Memory B cell (primary cell): ENCODE results near the gene NUMBL.
A peak's percentile ranks its signal among the peaks of the same experiment; 100 is the strongest.

Source experiments
- ATAC-seq: fragments of 150-1000 bp; cut with Tn5 transposase; 2 replicates; pipeline ENCODE4 v1.10.0; 2021; ENCODE audit warnings: low read depth, mild to moderate bottlenecking, moderate library complexity
- DNase-seq, 2 donors: peaks; one replicate each; pipeline ENCODE4 v3.0.0; 2022; ENCODE audit warnings: low spot score in 2 of 2
- H3K27ac Mint-ChIP-seq: one replicate; pipeline ENCODE4 v1.8.0; 2022; ENCODE audit warnings: mild to moderate bottlenecking, moderate library complexity, mixed read lengths
- H3K27me3 Mint-ChIP-seq: one replicate; pipeline ENCODE4 v1.8.0; 2022; ENCODE audit warnings: mixed read lengths
- H3K36me3 Mint-ChIP-seq: one replicate; pipeline ENCODE4 v1.8.0; 2022; ENCODE audit warnings: mild to moderate bottlenecking, mixed read lengths
- H3K4me1 Mint-ChIP-seq: one replicate; pipeline ENCODE4 v1.8.0; 2022; ENCODE audit warnings: mixed read lengths
- H3K4me3 Mint-ChIP-seq: one replicate; pipeline ENCODE4 v1.8.0; 2022; ENCODE audit warnings: mild to moderate bottlenecking, moderate library complexity, mixed read lengths
- H3K9me3 Mint-ChIP-seq: one replicate; pipeline ENCODE4 v1.8.0; 2022; ENCODE audit warnings: mixed read lengths

The NUMBL gene

GRCh38 chr19:40705362-40705651 is 14.9 kb upstream of the NUMBL start:
- Mint-ChIP-seq H3K36me3 (peaks cover 32% of the 10 kb centered on the region), H3K27ac (no peak overlapping the region)

GRCh38 chr19:40704491-40705361 is 14.3 kb upstream of the NUMBL start:
- Mint-ChIP-seq H3K9me3 (no peaks in the 10 kb centered on the region), H3K27ac (no peak overlapping the region), H3K4me1 (no peaks in the 10 kb centered on the region), H3K27me3 (no peaks in the 10 kb centered on the region), H3K4me3 (no peak overlapping the region), H3K36me3 (peaks cover 32% of the 10 kb centered on the region)
- no peak for ATAC-seq
- DNase-seq = no peak

More at GRCh38 chr19:40705362-40705651, 14.9 kb upstream of the NUMBL start:
- Mint-ChIP-seq H3K4me3 (no peak overlapping the region), H3K27me3 (no peaks in the 10 kb centered on the region), H3K9me3 (no peaks in the 10 kb centered on the region), H3K4me1 (no peaks in the 10 kb centered on the region)
- DNase-seq (no peak), ATAC-seq (no peak)

- Mint-ChIP-seq H3K27ac (no peak overlapping the region), H3K4me1 (no peaks in the 10 kb centered on the region), H3K27me3 (no peaks in the 10 kb centered on the region), H3K36me3 (peaks cover 27% of the 10 kb centered on the region), H3K9me3 (no peaks in the 10 kb centered on the region), H3K4me3 (no peak overlapping the region)
- DNase-seq = no peak
- no peak for ATAC-seq
Measured at GRCh38 chr19:40703029-40703755, 12.7 kb upstream of the NUMBL start.

GRCh38 chr19:40702337-40703012 is 12.0 kb upstream of the NUMBL start:
- Mint-ChIP-seq H3K4me3 (no peak overlapping the region), H3K36me3 (peaks cover 25% of the 10 kb centered on the region), H3K27me3 (no peaks in the 10 kb centered on the region), H3K9me3 (no peaks in the 10 kb centered on the region), H3K4me1 (no peaks in the 10 kb centered on the region), H3K27ac (no peak overlapping the region)
- DNase-seq (no peak), ATAC-seq (no peak)

GRCh38 chr19:40701758-40702157 is 11.3 kb upstream of the NUMBL start:
- ATAC-seq (no peak), DNase-seq (no peak)
- Mint-ChIP-seq H3K27ac (no peak overlapping the region), H3K9me3 (no peaks in the 10 kb centered on the region), H3K36me3 (peaks cover 26% of the 10 kb centered on the region), H3K27me3 (no peaks in the 10 kb centered on the region), H3K4me3 (no peak overlapping the region), H3K4me1 (no peaks in the 10 kb centered on the region)

GRCh38 chr19:40700083-40700482 is 9.6 kb upstream of the NUMBL start:
- DNase-seq (no peak), ATAC-seq (no peak)
- no peaks in the 10 kb centered on the region for H3K4me1 Mint-ChIP-seq
- no peak overlapping the region for H3K4me3 Mint-ChIP-seq
- no peak overlapping the region for H3K27ac Mint-ChIP-seq
- peaks cover 27% of the 10 kb centered on the region for H3K36me3 Mint-ChIP-seq
- H3K27me3 Mint-ChIP-seq = no peaks in the 10 kb centered on the region
- no peaks in the 10 kb centered on the region for H3K9me3 Mint-ChIP-seq

GRCh38 chr19:40697007-40697406 is 6.6 kb upstream of the NUMBL start:
- no peaks in the 10 kb centered on the region for H3K27me3 Mint-ChIP-seq
- H3K36me3 Mint-ChIP-seq = peaks cover 10% of the 10 kb centered on the region
- no peak overlapping the region for H3K27ac Mint-ChIP-seq
- ATAC-seq = no peak
- H3K4me3 Mint-ChIP-seq = no peak overlapping the region
- no peak for DNase-seq
- no peaks in the 10 kb centered on the region for H3K9me3 Mint-ChIP-seq
- no peaks in the 10 kb centered on the region for H3K4me1 Mint-ChIP-seq

GRCh38 chr19:40695881-40696280 is 5.4 kb upstream of the NUMBL start:
- Mint-ChIP-seq H3K9me3 (no peaks in the 10 kb centered on the region), H3K27me3 (no peaks in the 10 kb centered on the region), H3K27ac (peak overlapping the region; percentile 3), H3K4me3 (no peak overlapping the region), H3K4me1 (no peaks in the 10 kb centered on the region), H3K36me3 (peaks cover 6% of the 10 kb centered on the region)
- ATAC-seq = no peak
- no peak for DNase-seq

GRCh38 chr19:40693896-40694295 is 3.4 kb upstream of the NUMBL start:
- no peaks in the 10 kb centered on the region for H3K27me3 Mint-ChIP-seq
- peaks cover 4% of the 10 kb centered on the region for H3K36me3 Mint-ChIP-seq
- DNase-seq = no peak
- H3K9me3 Mint-ChIP-seq = no peaks in the 10 kb centered on the region
- peak overlapping the region; percentile 6 for H3K27ac Mint-ChIP-seq
- ATAC-seq = no peak
- no peak overlapping the region for H3K4me3 Mint-ChIP-seq
- peaks cover 3% of the 10 kb centered on the region for H3K4me1 Mint-ChIP-seq

- H3K27me3 Mint-ChIP-seq = no peaks in the 10 kb centered on the region
- no peaks in the 10 kb centered on the region for H3K9me3 Mint-ChIP-seq
- no peak overlapping the region for H3K4me3 Mint-ChIP-seq
- peaks cover 4% of the 10 kb centered on the region for H3K36me3 Mint-ChIP-seq
- no peak overlapping the region for H3K27ac Mint-ChIP-seq
- ATAC-seq (no peak), DNase-seq (no peak)
- H3K4me1 Mint-ChIP-seq = peaks cover 3% of the 10 kb centered on the region
Measured at GRCh38 chr19:40693150-40693788, 2.8 kb upstream of the NUMBL start.

GRCh38 chr19:40692212-40692551 is 1.7 kb upstream of the NUMBL start:
- Mint-ChIP-seq H3K27me3 (no peaks in the 10 kb centered on the region), H3K36me3 (peaks cover 4% of the 10 kb centered on the region), H3K4me3 (no peak overlapping the region), H3K27ac (no peak overlapping the region), H3K9me3 (no peaks in the 10 kb centered on the region), H3K4me1 (peaks cover 3% of the 10 kb centered on the region)
- ATAC-seq (no peak), DNase-seq (no peak)

- Mint-ChIP-seq H3K36me3 (peaks cover 2% of the 10 kb centered on the region), H3K4me1 (peaks cover 3% of the 10 kb centered on the region), H3K9me3 (no peaks in the 10 kb centered on the region), H3K27ac (no peak overlapping the region), H3K4me3 (no peak overlapping the region), H3K27me3 (no peaks in the 10 kb centered on the region)
- ATAC-seq (no peak), DNase-seq (no peak)
Measured at GRCh38 chr19:40691421-40692211, 1.2 kb upstream of the NUMBL start.

- H3K4me1 Mint-ChIP-seq = peaks cover 6% of the 10 kb centered on the region
Measured at GRCh38 chr19:40690693-40691420, 406 bp upstream of the NUMBL start.

More at GRCh38 chr19:40690693-40691420, 406 bp upstream of the NUMBL start:
- DNase-seq (peak; percentile 70 to 73), ATAC-seq (peak; percentile 48)
- no peaks in the 10 kb centered on the region for H3K27me3 Mint-ChIP-seq
- no peaks in the 10 kb centered on the region for H3K36me3 Mint-ChIP-seq
- no peak overlapping the region for H3K27ac Mint-ChIP-seq
- H3K4me3 Mint-ChIP-seq = peak overlapping the region; percentile 90
- H3K9me3 Mint-ChIP-seq = no peaks in the 10 kb centered on the region
